Measurements from ENCODE around the gene IRF7.
"Not testable (repeated sequence)": the region's sequence is repeated elsewhere in the genome, so short reads cannot be mapped to it uniquely, and the experiment has no call there.

The IRF7 gene

DNA sequence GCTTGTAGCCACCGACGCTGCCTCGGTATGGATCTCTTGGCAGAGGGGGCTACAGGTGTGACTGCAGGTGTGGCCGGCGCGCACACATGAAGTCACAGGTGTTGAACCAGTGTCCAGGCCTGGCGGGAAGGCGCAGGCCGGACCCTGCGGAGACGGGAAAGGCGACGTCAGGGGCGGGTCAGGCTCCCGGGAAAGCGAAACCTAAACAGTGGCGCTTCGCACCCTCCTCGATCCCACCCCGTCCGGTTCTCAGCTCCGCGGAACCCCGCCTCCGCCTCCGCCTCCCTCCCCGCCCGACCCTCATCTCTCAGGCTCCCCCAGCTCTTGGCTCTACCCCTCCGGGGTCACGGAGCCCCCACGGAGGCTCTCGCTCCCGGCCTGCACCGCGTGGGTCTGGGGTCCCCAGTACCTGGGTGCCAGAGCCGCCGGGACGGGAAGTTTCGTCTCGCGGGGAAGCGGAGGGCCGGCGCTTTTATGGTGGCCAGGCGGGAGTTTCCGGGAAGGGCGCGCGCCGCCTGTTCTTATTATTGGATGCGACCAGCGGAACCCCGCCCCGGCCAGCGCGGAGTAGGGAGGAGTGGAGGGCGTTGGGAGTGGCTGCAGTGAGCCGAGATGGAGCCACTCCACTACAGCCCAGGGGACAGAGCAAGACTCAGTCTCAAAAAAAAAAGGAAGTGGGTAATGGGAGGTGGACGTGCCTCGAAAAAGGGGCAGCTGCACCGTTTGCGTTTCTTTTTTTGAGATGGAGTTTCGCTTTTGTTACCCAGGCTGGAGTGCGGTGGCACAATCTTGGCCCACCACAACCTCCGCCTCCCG, at the start of gene IRF7:
Gene IRF7 (minus strand): TSS at position 447 of the 816 bp plus-strand sequence. CDS start 586 bp downstream, outside the sequence.
- DNase-seq: peak; percentile 99 to 100 (median 99)

DNA sequence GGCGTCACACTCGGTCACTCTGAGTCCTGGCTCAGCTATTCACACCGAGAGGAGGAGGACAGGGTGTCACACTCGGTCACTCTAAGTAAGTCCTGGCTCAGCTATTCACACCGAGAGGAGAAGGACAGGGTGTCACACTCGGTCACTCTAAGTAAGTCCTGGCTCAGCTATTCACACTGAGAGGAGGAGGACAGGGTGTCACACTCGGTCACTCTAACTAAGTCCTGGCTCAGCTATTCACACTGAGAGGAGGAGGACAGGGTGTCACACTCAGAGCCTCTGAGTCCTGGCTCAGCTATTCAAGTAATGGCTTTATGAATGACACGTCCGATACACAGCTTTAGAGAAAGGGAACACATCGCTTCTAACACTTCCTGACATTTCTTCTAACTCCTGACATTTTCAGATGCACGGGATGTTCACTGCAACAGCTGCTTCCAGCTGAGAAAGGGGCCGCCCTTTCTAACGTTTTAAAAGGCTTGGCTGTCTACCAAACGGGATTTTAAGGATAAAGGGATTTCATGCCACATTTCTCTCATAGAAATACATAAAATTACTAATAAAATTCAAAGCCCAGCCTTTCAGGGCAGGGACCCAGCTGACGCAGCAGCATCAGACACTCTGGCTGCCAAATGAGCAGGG, 49.4 kb upstream of the IRF7 start:
- DNase-seq: no peak

DNA sequence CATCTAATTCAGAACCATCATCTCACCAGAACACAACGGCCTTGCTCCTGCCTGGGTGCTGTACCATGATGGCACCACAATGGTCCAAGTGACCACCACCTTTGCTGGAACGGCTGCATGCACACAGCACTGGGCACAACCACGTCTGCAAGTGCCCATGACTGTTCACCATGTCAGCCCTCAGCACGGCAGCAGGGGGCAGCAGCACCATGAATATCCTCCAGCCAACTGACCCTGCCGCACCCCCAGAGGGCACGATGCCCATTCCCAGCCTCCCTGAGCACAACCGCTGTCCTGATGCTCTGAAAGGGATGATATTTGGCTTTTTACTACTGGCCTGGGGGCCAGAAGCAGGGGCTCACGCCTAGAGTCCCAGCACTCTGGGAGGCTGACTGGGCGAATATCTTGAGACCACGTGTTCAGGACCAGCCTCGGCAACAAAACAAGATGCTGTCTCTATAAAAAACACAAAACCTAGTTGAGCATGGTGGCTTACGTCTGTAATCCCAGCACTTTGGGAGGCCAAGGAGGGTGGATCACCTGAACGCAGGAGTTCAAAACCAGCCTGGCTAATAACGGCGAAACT, 47.0 kb upstream of the IRF7 start:
- peak; percentile 73 to 83 (median 75) for DNase-seq

DNA sequence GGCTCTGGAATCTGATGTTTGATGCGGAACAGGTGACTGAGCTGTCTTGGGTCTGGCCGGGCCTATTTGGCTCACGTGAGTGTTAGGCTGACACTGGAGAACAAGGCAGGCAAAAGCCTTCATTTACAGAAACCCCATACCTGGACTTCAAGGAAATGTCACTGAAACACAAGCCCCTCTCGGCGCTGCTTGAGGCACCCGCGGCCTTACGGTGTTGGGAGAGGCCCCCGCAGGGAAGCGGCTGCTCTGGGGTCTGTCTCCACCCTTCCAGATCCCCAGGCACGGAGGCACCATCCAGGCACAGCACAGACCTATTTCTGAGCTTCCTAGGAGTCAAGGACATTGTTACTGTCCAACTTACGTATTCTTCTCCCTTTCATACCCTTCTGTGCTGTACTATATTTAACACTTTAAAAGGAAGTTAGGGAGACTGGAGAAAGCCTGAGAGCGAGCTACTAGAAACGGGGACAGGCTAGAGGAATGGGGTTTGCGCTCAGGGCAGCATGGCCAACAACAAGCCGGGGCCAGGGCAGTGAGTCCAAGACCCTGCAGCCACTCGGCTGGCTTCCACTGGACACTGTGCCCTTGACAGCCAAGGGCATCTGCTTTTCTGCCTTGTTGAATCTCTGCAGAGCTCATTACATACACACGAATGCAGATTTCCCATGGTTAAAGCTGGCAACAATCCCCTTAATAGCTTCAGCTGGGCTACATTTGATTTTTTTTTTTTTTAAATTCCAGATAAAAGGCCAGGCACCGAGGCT, 45.1 kb upstream of the IRF7 start:
- DNase-seq: no peak

DNA sequence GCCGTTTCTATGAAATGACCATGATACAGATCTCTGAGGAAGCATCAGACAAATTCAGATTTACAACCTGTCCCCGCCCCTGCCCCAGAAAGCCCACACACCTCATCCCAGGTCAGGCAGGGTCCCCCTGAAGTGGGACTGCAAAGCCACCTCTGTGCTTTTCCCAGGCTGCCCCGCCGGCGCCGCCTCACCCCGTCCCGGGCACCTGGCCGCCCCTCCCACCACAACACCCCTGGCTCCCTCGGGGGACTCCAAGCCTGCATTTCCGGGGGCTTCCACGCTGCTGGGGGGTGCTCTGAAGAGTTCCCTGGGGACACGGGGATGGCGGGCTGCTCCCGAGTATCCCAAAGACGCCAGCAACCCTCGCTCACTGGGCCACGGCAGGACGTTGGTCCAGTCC, 44.5 kb upstream of the IRF7 start:
- no peak for DNase-seq

DNA sequence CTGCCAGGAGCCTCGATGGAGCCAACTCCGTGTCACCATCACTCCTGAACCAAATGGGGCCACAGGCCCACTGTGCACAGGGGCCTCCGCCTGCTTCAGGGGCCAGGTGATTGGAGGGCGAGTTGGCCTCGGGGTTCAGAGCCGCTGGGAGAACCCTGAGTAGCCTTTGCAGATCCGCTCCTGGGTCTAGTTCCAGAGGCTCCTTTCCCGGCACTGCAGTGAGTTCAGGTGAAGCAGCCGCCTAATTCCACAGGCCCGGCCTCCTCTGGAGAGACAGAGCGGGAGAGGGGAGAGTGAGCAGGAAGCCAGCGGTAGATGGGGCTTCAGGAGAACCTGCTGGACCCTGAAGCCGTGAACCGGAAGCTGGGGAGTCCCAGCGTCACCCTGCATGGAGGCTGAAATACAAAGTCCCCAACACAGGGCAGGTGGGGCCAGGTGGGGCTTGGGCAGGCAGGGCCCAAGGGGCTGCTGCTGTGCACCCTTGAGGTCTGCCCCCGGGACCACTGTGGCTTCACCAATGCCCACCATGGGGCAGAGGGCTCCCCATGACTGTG, 43.9 kb upstream of the IRF7 start:
- no peak for DNase-seq

DNA sequence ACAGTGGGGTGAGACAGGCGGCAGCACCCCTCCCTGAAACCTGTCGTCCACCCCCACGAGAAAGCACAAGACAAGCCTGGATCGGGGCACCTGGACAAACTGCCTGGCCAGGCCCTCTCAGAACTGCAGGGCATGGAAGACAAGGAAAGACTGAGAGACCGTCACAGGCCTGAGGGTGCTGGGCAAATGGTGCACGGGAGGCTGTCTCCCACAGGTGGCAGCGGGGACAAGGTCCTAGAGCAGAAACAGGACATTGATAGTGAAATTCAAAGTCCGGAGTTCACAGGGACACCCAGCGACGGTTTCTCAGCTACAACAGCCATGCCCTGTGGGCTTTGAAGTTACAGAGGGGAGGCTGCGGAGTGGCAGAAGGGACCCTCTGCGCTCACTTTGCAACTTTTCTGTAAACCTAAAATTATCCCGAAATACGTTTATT, 42.0 kb upstream of the IRF7 start:
- no peak for DNase-seq

DNA sequence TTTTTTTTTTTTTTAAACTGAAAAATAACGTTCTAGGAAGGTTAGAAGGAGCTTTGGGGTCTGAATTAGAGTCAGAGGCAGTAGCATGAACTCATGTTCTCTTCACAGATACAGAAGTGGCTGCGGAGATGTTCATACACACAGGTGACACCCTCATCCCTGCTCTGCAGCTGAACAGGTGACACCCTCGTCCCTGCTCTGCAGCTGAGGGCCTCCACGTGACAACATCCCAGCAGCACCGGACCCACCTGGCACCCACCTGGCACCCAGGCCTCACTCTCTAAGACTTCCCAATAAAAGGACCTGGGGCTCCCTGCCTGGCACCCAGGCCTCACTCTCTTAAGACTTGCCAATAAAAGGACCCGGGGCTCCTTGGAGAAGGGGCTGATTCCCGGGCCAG, 41.1 kb upstream of the IRF7 start:
- DNase-seq: no peak

DNA sequence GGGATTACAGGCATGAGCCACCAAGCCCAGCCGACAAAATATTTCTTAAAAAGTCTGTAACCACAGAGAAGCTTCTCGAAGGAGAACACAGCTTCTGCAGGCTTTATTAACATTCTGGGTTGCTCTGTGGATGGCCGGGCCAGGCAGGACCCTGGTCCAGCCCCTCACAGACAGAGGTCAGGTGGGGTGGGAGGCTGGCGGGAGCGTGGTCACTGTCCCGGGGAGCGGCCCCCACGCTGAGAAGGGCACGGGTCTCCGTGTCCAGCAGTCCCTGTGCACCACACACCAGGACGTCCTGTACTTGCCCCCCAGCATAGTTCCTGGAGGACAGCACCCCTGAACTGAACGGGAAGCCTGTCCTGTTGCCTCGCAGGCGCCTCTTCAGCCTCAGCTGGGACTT, 40.7 kb upstream of the IRF7 start:
- no peak for DNase-seq

DNA sequence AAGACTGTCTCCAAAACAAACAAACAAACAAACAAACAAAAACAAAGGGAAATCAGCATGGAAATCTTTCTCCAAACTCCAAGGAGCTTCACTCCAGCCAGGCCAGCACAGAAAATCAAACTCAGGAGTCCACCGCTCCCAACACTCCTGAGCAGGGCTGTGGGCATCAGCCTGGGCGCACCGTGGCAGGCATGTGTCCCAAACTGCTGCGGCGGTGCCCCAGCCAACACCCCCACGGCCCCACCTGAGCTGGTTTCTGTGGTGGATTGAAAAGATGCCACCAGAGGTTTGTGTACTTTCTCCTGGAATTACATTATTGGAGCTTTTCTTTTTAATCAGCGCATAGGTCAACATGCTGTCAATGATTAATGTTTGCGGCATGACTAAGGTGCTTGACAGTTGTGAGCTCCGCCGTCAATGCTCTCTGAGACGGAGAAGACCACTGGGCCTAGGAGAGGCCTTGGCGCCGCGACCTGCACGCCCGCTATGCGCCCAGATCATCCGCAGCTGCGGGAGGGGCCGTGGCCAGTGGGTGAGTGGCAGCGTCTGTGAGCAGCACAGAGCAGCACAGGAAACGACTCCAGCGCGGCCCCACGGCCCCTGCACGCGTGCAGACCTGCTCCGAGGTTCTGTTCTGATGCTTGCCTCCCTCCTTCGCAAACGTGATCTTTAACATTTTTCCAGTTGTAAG, 39.4 kb upstream of the IRF7 start:
- DNase-seq: no peak

DNA sequence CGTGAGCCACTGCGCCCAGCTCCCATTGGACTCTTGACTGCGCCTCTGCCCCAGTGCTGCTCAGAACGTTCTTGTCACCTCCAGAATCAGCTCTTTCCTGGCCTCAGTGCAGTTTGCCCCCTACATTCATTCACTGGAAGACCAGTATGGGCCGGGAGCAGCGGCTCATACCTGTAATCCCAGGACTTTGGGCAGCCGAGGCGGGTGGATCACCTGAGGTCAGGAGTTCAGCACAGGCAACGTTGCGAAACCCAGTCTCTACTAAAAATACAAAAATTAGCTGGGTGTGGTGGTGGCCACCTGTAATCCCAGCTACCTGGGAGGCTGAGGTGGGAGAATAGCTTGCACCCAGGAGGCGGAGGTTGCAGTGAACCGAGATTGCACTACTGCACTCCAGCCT, 38.7 kb upstream of the IRF7 start:
- not testable (repeated sequence) for DNase-seq

DNA sequence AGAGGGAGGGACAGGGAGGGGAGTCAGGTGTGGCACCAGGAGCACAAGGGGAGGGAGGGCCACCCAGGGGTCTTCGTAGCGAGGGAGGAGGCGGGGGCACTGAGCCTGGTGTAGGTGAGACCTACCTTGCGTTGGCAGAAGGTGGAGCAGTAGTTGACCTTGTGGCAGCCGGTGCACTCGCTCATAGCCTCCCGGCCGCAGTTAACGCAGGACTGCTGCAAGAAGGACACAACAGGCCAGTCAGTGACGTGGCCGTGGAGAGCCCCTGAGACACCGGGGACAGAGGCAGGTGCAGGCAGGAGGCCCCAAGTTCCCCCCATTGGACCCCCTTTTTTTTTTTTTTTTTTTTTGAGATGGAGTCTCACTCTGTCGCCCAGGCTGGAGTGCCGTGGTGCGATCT, 38.1 kb upstream of the IRF7 start:
- no peak for DNase-seq

DNA sequence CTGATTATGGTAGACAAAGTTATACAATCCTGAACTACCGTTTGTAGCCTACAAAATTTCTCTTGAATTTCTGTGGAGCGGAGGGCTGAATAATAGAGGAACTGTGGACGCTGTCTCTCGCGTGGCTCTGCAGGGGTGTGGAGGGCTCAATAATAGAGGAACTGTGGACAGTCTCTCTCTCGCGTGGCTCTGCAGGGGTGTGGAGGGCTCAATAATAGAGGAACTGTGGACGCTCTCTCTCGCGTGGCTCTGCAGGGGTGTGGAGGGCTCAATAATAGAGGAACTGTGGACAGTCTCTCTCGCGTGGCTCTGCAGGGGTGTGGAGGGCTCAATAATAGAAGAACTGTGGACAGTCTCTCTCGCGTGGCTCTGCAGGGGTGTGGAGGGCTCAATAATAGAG, 37.4 kb upstream of the IRF7 start:
- peak in 1 of 3 donors; percentile 29 for DNase-seq

DNA sequence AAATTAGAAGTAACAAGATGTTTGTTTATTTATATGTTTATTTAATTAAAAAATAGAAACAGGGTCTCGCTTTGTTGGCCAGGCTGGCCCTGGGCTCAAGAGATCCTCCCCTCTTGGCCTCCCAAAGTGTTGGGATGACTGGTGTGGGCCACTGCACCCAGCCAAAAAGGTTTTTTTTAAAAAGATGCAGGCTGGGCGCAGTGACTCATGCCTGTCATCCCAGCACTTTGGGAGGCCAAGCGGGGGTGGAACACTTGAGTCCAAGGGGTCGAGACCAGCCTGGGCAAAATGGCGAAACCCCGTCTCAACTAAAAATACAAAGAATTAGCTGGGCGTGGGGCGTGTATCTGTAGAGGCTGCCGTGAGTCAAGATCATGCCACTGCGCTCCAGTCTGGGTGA, 34.7 kb upstream of the IRF7 start:
- no peak for DNase-seq

DNA sequence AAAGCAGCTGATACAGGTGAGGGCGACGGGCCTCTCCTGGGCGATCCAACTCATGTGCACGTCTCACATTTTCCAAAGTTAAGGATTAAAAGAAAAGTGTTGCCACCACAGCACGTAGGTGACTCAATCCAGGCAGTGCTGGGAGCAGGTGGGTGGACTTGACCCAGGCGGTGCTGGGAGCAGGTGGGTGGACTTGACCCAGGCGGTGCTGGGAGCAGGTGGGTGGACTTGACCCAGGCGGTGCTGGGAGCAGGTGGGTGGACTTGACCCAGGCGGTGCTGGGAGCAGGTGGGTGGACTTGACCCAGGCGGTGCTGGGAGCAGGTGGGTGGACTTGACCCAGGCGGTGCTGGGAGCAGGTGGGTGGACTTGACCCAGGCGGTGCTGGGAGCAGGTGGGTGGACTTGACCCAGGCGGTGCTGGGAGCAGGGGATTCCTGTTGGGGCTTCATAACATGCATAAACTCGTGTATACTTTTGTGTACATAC, 32.0 kb upstream of the IRF7 start:
- not testable (repeated sequence) for DNase-seq

DNA sequence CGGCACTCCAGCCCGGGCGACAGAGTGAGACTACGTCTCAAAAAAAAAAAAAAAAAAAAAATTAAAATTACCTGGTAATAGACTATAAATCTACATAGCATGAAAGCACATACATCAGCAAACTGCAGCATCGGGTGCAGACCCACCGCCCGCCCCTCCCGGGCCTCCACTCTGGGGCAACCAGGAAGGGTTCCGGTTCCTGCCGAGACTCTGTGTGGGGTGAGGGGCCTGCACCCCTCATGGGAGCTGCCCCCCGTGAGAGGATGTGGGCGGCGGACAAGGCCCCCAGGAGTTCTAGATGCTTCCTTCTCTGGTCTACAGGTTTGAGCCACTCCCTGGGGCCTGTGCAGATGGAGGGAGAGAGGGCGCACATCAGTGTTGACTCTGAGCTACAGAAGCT, 30.5 kb upstream of the IRF7 start:
- no peak for DNase-seq

DNA sequence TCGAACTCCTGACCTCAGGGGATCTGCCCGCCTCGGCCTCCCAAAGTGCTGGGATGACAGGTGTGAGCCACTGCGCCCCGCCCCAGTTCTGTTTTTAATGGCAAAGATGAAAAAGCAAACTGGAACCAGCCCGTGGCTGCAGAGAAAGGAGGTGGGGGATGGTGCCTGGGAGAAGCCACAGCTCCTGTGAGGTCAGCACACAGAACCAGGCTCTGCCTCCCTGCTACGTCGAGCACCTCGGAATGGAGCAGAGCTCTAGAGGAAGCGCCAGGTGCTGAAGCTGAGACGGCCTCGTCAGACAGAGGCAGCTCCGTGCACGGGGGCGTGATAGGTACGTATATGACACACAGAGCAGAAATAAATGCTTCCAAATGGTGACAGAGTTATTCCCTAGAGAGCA, 29.8 kb upstream of the IRF7 start:
- DNase-seq: no peak

DNA sequence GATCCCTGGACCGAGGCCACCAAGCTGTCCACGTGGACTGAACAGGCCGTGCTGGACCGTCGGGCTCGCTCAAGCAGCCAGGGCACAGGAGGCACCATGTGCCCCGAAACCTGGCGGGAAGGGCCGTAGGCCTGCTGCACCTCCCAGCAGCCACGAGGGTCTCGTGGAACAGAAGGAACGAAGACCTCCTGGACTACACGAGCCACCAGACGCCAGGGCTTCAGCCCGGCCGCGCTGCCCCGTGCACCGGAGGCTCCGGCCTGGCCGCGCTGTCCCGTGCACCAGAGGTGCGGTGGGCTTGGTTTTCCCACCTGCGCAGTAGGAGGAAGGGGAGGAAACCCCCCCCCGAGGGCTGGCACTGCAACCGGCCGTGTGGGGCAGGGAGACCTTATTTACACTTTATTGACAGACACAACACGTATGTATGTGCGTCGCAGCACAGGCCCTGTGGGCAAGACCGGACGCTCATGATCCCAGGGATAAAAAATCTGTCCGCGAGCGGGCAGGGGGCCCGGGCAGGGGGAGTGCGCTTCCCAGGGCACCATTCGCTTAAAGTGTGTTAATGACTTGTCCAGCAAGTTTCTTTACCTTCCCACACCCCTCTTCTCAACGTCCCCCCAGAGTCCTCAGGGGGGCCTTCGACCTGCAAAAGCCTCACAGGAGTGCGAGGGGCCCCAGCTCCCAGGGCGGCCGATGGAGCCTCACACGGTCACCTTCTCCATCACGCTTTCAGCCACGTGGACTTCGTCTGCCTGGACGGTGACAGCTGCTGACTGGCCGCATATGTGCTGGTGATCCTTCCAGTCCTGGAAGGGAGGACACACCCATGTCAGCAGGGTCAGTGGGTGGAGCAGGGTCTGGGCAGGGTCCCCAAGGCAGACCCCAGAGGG, 28.3 kb upstream of the IRF7 start:
- DNase-seq: no peak

DNA sequence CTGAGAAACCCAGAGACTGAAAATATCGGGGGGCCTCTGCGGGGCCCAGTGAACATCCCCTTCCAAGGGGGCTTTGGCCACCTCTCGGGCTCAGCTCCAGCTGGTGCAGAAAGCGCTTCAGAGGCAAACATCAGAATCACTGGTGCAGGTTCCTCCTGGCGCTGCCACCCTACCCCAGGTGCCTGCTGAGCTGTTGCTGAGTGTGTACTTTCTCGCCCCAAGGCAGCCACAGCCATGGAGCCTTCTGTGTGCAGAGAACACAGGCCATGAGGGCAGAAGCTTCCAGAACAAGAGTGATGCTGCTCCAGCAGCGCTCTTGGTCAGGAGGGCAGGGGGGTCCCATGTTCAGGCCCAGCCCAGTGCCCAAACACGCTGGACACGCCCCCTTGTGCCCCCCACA, 27.6 kb upstream of the IRF7 start:
- DNase-seq: no peak

DNA sequence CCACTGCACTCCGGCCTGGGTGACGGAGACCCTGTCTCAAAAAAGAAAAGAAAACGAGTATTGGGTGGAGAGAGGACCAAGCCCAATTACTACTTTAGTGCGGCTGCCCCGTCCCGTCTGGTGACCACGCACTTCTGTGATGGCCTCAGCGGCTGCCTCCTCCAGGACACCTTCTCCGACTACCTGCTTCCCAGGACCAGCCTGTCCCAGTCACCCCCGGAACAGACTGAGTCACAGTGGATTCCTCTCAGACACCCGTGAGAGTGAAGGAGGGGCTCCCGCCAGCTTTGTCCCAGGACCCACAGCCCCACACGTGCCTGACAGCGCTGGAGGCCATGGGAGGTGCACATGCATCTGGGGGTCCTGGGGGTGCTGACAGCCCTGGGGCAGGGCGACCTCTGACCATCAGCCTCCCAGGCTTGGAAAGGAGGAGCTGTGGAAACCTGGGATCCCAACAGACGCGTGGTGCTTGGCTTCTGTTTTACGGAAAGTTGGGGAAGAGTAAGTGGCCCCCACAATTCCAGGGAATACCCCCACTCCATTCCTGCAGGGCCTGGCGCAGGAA, 26.1 kb upstream of the IRF7 start:
- no peak for DNase-seq

Data from suppressor macrophage treated with lipopolysaccharide for 1 hour (primary cell).